Measurements from ENCODE around the gene HSPB7. TPM values are rescaled to one million over a fixed set of nuclear protein-coding genes. Genes with fewer than 3 reads are reported as not detected.
A peak's percentile ranks its signal among the peaks of the same experiment; 100 is the strongest.
"Not testable (repeated sequence)": the region's sequence is repeated elsewhere in the genome, so short reads cannot be mapped to it uniquely, and the experiment has no call there.

The HSPB7 gene
- polyA plus RNA-seq, 10 donors = 96.0 to 165 (median 132) TPM

DNA sequence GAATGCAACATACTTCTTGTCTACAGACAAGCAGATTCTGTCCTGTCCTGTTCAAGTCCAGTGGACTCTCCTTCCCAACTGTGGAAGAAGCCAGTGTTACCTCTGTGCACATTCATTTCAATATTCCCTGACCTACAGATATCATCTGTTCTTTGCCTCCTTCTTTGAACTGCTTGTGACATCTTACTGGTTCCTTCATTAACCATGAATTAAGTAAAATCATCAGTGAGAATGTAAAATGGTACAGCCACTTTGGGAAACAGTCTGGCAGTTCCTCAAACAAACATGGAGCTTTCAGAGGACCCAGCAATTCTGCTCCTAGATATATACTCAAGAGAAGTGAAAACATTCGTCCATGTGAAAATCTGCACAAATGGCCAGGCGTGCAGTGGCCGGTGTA lies 7.0 kb downstream of the HSPB7 start:
- no peak for DNase-seq

DNA sequence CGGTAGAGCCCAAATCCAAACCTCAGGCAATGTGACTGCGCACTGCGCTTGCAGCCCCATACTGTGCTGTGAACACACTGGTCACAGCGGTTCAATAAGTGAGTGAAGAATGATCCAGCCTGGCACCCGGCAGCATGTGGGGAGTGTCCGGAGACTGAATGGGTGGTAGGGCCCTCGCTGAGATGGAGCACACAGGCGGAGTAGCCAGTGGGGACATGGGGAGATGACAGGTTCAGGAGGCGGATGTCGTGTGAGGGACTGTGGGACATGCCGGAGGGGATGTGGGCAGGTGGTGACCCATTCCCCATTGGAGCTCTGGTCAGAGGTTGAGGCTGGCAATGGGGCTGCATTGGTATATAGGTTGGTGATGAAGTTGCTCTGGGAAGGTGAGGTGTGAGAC lies 8.2 kb downstream of the HSPB7 start:
- no peak for DNase-seq

DNA sequence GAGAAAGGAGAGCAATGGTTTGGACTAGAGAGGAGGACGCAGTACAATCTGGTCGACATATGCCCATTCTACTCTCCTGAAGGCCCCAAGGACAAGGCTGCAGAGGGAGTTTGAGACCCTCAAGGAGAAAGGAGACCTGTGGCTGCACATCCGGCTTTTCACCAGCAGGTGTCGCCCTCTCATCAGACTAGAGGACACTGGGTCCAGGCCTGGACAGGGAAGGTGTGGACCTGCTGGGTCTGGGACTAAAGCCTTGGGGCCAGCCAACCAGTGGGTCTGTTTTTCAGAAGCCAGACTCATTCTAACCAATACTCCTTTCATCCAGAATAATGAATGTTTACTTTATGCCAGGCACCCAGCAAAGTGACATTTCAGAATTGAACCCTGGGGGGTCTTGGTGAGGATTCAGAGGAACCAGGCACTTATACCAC lies 8.8 kb downstream of the HSPB7 start:
- peak; percentile 54 to 82 (median 72) for DNase-seq

DNA sequence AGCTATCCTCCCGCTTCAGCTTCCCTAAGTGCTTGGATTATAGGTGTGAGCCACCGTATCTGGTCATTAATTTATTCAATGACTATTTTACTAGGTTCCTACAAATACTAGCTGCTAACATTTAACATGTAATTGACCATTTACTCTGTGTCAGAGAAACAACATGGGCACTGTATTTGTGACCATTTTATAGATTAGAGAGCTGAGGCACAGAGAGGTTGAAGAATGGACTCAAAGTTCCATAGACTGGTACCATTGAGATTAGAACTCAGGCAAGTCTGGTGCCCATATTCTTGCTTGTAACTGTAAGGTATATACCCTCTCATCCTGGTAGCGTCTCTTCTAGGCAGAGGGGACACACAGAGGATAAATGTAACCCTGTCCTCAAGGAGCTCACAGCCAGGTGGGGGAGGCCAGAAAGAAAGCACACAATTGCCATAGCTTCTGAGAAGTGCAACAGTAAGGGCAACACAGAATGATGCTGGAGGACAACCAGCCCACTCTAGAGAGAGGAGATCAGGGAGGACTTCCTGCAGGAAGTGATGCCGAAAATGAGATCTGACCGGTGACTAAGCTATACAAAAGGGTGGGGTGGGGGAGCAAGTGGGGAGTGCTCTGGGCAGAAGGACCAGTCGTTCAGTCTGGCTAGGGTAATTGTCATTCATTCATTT lies 10.0 kb downstream of the HSPB7 start:
- DNase-seq = no peak

DNA sequence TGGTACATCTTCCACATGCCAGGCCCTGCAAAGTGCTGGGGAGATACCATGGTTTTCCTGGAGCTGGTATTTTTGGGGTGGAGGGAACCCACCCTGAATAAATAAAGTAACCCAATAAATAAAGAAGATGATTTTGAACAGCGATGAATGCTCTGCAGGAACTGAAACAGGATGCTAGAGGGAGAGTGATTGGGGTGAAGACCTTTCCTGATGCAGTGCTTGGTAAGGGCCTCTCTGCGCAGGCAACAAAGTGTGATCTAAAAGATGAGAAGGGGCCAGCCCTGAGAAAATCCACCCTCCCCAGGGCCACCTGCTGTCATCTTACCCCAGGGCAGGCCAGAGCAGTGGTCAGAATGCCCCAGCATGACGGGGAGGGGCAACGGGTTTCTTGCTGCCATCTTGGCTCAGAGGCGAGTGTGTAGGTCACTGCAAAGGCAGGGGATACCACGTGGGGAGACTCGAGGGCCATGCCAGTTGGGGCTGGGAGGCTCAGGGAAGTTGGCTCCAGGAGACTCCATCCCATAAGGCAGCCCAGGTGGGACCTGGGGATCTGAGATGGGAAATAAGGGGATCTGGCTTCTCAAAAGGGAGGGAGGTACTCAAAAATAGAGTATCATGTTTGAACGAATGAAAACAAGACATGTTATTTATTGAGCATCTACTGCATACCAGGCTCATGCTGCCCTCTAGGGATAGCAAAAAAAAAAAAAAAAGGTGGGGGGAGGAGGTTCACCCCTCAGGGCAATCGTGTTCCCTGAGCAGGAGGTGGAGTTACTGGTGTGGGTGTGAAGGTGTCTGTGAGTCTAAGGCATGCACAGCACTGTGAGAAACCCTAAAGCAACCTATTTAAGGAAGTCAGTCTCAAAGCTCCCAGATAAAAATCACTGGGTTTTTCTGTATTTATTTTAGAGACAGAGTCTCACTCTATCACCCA lies 11.0 kb downstream of the HSPB7 start:
- DNase-seq = no peak

DNA sequence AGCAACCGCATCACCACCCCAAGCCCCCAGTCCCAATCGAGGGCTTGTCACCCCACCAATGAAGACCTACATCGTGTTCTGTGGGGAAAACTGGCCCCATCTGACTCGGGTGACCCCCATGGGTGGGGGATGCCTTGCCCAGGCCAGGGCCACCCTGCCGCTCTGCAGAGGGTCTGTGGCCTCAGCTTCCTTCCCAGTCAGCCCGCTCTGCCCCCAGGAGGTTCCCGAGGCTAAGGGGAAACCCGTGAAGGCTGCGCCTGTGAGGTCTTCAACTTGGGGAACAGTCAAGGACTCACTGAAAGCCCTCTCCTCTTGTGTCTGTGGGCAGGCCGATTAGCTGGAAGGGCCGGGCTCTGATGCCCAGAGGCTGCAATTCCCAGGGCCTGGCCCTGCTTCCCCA lies 11.8 kb downstream of the HSPB7 start:
- DNase-seq = no peak

DNA sequence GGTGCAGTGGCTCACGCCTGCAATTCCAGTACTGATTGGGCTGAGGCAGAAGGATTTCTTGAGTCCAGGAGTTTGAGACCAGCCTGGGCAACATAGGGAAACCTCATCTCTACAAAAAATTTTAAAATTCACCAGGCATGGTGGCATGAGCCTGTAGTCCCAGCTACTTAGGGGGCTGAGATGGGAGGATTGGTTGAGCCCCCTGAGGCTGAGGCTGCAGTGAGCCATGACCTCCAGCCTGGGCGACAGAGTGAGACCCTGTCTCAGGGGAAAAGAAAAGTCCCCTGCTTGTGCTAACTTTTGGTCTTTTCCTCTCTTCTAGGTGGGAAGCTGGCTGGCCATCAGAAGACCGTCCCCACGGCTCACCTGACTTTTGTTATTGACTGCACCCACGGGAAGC lies 12.2 kb downstream of the HSPB7 start:
- DNase-seq = no peak

DNA sequence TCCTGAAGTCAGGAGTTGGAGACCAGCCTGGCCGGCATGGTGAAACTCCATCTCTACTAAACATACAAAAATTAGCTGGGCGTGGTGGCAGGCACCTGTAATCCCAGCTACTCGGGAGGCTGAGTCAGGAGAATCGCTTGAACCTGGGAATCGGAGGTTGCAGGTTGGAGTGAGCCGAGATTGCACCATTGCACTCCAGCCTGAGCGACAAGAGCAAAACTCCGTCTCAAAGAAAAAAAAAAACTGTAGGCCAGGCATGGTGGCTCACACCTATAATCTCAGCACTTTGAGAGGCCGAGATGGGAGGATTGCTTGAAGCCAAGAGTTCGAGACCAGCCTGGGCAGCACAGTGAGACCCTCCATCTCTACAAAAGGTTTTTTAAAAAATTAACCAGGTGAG lies 16.6 kb downstream of the HSPB7 start:
- DNase-seq = not testable (repeated sequence)

DNA sequence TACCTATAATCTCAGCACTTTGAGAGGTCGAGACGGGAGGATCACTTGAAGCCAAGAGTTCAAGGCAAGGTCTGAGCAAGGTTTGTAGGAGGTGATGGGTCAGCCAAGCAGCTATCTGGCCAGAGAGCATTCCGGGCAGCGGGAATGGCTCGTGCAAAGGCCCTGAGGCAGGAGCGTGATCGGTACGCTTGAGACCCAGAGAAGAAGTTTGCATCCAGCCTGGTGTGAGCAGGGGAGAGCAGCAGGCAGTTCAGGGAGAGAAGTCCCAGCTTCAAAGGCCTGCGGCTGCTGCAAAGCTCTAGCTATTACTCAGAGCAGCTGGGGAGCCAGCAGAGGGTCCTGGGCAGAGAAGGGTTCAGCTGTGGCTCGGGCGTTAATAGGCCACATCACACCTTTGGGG lies 18.9 kb downstream of the HSPB7 start:
- DNase-seq = no peak

DNA sequence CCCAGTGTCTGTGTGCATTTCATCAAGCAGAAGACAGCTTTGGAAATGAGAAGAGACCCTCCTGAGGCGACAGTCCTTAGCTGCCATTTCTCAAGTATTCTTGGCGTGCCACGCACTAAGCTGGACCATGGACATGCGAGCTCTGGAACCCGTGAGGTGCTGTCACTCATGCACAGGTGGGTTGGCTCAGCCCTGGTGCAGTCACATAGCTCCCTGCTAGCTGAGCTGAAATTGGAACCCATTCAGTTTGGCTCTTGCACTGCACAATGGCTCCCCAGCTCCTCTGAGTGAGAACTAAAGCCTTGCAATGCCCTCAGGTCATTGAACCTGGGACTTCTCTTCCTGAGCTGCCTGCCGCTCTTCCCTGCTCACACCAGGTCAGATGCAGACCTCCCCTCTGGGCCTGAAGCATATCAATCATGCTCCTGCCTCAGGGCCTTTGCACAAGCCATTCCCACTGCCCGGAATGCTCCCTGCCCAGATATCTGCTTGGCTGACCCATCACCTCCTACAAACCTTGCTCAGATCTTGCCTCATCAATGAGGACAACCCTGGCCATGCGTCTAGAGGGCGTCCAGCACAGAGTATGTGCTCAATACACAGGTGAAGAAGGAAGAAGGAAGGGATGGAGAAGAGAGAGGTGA lies 20.1 kb downstream of the HSPB7 start:
- no peak for DNase-seq

DNA sequence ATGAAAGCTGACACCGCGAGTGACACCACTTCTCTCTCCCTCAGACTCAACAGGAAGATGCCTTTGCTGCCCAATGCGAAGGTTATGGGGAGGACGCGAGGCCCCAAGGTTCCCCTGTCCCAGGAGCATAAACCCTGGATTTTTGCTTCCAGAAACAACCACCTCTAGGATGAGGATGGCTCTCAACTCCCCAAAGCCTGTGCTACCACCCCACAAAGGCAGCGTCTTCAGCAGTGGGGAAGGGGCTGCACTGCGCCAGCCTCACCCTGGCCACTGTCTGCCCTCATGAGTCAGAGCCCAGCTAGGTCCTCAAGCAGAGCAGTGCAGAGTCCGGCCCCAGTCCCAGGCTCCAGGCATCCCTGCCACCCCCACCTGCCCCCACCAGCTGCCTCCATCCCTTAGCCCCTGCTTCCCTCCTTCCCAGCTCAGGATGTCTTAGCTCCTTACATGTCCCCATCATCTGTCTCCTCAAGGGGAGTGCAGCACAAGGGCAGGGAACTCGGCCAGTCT lies 20.7 kb downstream of the HSPB7 start:
- no peak for DNase-seq

DNA sequence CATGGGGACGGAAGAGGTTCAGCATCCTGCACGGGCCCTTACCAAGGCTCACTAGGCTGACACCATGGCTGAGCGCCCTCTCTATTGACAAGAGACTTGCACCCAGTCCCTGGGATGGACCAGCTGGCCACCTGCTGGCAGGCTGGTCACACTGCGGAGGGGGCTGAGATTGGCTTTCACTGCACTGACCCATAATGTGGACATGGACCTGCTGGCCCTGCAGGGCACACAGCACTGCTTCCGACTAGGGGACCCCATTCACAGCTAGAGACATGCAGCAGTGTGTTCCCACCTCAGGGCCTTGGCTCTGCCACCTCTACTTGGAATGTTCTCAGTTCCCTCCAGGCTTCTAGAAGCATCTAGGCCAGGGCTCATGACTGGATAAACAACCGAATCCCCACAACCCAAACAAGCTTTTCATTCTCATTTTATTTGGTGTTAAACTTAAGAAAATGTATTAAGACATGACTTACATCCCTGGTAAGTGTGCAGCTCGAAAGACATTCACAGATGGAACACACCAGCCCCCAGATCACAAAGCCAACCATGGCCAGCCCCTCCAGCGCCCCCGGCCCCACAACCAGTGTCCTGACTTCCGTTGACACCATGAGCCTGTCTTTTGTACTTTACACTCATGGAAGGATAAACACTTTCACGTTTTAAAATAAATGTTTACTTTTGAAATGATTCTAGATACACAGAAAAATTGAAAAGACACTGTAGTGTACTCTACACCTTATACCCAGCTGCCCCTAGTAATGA lies 23.1 kb downstream of the HSPB7 start:
- DNase-seq = peak in 1 of 3 donors; percentile 61

DNA sequence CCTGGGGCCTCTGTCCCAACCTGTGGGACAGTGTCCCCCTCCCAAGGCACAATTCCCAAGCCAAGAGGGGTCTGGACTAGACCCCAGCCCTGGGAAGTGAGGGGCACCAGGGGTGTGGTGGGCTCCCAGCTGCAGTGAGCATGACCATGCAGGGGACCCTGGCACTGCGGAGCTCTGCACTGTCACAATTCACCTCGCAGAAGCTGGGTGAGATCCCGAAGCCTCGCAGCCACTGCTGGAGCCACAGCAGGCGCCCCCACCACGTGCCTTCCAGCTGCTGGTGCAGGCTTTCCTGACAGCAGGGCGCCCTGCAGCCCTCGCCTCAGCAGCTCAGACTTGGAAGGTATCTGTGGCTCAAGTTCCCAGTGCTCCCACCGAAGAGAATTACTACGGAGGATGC lies 23.8 kb downstream of the HSPB7 start:
- DNase-seq = no peak

DNA sequence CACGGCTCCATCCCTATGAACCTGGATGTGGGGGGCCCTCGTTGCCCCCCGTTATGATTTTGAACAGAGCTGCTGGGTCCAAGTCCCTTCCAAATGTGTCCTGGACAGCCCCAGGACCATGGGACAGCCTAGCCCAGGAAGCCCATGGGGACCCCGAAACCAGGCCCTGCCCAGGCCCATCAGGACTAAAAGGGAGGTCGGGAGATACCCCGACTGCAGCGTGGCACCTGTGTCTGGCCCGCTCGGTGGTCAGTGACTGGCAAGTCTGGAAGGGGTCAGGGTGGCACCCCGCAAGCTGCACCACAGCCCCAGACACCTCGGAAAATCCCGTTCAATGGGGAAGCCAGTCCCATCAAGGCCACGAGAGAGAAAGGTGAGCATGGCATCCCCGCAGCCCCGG lies 24.2 kb downstream of the HSPB7 start:
- no peak for DNase-seq

DNA sequence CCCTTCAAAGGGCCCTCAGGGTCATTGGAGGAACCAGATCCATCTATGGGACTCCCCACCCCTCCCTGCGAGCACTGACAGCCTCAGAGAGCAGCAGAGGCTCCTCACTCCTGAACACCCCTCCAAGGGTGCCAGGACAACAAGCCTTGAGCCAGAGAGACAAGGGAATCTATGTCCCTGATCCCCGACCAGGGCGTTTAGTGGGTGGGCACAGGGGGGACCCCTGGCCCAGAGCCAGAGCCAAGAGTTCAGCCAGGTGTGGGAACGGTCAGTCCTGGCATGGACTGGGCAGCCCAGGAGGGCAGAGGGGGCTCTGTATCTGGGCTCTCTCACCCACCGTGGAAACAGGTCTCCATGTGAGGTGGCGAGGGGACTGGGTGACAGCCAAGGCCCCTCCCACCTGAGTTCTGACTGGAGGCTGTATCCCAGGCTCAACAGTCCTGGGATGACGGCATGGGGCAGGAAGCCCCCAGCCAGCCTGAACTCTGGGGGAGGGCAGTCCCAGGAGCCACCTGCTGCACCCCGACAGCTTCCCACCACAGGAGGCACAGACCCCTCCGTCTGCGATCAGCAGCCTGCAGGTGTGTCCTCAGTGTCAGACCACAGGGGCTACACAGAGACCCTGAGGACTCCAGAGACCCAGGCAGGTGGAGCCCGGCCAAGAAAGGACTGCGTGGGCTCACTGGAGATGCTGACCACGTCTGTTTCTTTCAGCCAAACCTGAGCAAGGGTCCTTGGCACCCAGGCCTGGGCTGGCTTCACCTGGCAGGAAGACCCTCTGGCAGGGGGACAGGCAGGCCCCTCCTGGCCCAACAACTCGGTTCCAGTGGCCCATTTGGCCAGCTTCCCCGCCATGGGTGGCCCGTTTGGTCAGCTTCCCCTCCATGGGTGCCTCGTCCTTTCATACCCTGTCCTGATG lies 25.0 kb downstream of the HSPB7 start:
- no peak for DNase-seq

DNA sequence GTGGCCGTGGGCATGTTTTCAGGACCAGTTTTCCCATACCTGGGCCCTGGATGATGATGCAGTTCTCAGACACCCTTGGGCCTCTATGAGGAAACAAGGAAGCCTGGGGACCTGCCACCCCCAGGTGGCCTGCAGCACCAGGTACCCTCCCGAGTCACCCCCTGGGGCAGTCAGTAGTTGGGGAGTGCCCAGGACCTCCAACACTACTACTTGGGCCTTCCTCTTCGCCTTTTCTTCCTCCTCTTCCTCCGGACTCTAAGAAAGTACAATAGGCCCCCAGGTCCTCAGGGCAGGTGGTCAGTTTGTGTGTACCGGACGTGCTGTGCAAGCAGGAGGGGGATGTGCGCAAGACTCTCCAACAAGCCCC lies 25.7 kb downstream of the HSPB7 start:
- no peak for DNase-seq

DNA sequence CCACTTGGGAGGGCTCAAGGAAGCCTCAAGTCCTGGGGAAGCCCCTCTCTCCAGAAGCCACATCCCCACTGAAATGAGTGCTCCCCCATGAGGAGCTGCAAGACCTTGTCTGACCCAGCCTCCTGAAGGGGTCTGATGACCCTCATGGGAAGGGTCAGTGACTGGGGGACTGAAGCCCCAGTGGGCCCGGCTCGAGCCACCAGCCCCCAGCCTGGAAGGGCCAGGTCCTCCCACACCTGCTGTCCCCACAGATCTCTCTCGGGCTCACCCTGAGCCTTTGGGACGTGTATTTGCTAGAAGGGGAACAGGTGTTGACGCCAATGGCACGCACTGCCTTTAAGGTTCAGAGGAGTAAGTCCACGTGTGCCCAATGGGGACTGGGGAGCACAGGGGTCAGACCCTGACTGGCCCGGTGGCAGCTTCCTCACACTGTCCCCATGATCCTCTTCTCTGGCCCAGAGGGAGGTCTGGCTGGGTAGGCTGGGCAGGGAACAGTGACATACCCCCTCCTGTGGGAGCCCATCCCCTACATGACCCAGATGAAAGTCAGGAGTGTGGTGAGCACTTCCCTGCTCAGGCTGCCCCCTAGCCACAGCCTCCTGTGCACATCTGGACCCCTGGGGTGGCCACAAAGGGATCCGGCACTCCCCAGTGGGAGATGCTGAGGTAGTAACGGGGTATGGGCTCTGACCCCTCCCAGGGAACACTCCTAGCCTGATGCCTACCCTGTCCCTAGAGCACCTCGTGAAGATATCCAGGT lies 26.2 kb downstream of the HSPB7 start:
- no peak for DNase-seq

DNA sequence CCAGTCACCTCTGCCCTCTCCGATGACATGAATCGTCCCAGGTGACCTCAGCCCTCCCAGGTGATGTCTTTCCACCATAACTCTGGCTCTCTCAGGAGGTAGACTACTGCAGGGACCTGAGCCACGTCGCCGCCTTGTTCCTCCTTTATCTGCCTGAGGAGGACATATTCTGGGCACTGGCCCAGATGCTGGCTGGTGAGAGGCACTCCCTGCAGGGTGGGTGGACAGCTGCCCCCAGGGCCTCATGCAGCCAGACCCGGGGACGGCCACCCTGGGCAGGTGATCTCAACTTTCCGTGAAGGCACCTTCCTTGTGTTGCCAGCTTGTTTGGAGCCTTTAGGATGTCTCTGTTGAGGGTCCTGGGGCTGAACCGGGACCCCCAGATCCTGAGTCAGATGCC lies 28.1 kb downstream of the HSPB7 start:
- no peak for DNase-seq

DNA sequence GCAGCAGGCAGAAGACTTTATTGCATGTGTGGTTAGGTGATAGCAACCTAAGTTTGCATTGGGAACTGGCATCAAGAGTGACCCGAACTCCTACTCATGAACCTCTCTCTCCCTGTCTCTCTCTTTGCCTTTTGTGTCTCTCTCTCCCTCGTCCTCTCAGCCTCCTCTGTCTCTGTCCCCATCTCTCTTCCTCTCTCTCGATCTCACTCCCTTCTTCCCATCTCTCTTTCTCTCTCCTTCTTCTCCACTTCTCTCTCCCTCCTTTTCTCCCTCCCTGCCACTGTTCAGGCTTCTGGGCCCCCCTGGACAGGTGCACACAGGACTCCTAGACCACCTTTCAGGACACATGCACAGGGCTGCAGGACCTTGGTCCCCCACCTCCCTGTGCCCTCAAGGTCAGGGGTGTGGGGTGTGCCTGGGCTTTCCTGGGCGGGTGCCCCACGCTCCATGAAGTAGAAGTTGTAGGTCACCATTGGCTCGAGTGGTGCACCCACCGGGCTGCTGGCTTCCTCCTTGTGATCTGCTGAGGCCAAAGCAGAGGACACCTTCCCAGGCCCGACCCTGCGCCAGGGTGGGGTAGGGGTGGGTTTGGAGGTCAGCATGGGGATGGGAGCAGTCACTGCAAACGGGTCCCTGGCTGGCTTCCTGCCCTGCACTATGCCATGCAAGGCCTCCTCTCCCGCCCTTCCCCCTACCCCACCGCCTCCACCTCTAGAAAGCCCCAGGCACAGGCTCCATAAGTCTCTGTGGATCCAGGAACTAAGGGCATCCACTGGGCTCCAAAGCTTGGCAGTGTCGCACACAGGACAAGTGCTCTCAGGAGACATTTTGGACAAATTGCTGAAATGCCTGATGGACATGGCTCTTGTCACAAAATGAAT lies 28.7 kb downstream of the HSPB7 start:
- no peak for DNase-seq

All from muscle of back (tissue), 11 donors.